ENCODE data around the gene DCAF8.

DCAF8 gene

GRCh38 chr1:160261893-160262794 is at the start of gene DCAF8:
Gene DCAF8, minus strand, starts transcription at chr1:160262549. Its CDS starts 18,541 bp downstream, at chr1:160244008.
- ChIA-PET POLR2A (interaction anchor here (0.6 to 1.0 kb wide), 3 partner anchors 8 to 1432 kb away, joined by 3 to 8 read pairs (median 3); no protein-coding TSS in a partner anchor), CTCF (interaction anchor here (1.0 to 6.9 kb wide), 6 partner anchors 9 to 161 kb away, joined by 3 to 56 read pairs (median 4); no protein-coding TSS in a partner anchor)
- no peak for TF ChIP-seq CTCF (IDR thresholded peaks at IDR 0.05; ENCODE audit: control extremely low read depth, extremely low read depth, low read depth, missing control alignments)
- DNase-seq (ENCODE audit: extremely low spot score) = peak; percentile 95

DNA sequence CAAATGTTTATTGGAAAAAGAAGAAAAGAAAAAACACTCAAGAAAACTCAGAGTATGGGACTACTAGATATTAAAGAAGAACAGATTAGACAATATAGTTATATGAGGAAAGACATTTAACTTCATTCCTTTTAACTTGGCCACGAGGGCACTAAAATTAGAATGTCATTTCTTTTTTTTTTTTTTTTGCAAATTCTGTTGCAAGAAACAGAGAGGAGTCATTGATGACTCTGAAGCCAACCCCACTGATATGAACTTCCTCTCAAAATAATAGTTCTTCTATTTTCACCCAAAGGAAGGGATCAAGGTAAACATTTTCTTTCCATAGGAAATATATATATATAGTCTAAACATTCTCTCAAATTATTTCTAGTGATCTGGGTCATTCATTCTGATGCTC is 47.2 kb upstream of the DCAF8 start:
- DNase-seq (ENCODE audit: extremely low spot score) = no peak
- CTCF ChIA-PET = no interaction called here
- TF ChIP-seq CTCF (IDR thresholded peaks at IDR 0.05; ENCODE audit: control extremely low read depth, extremely low read depth, low read depth, missing control alignments) = no peak
- POLR2A ChIA-PET = no interaction called here

GRCh38 chr1:160309185-160309557 is 46.8 kb upstream of the DCAF8 start:
- ChIA-PET CTCF (interaction anchor here (4.0 kb wide), 1 partner anchor 18 kb away, joined by 30 read pairs; no protein-coding TSS in a partner anchor), POLR2A (no interaction called here)
- DNase-seq (ENCODE audit: extremely low spot score) = no peak
- no peak for TF ChIP-seq CTCF (IDR thresholded peaks at IDR 0.05; ENCODE audit: control extremely low read depth, extremely low read depth, low read depth, missing control alignments)

DNA sequence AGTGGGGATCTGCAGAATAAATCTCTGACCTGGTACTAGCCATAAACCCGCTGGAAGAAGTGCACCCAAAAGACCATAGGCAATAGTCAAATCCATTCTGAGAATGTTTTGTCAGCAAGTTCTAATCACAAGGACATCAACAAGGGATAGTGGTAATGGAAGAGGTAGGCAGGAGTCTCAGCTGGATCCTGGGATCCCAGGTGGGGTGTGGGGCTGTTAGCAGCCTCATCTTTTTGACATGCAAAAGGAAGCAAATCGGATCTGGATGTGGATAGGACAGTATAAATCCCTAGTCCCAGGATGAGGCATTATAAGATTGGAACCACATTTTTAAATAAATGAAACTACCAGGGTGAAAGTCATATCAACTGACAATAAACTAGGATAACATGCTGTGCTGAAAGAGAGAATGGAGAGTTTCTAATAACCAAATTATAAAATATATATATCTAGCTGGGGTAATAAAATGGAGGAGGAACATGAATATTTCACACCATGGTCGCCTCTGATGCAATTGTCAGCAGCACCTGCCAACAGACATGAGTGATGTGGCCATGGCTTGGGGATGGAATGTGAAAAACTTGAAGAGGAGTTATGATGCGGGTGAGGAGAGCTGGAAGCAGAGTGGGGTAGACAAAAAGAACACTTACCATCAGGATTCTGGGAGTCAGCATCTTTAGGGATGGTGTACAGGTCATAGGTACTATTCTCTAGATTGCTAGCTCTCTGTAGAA is 46.3 kb upstream of the DCAF8 start:
- CTCF ChIA-PET = interaction anchor here (1.6 to 4.0 kb wide), 2 partner anchors 17 to 24 kb away, joined by 3 to 30 read pairs; partner anchors contain the start of gene PEX19
- DNase-seq (ENCODE audit: extremely low spot score) = no peak
- TF ChIP-seq CTCF (IDR thresholded peaks at IDR 0.05; ENCODE audit: control extremely low read depth, extremely low read depth, low read depth, missing control alignments) = no peak
- POLR2A ChIA-PET = interaction anchor here (1.0 kb wide), 1 partner anchor 10 kb away, joined by 4 read pairs; no protein-coding TSS in a partner anchor

- POLR2A ChIA-PET = interaction anchor here (0.7 to 1.0 kb wide), 2 partner anchors 9 to 74 kb away, joined by 3 to 4 read pairs; no protein-coding TSS in a partner anchor
- no peak for DNase-seq (ENCODE audit: extremely low spot score)
- CTCF ChIA-PET = interaction anchor here (0.9 to 4.0 kb wide), 3 partner anchors 16 to 23 kb away, joined by 3 to 30 read pairs (median 3); partner anchors contain the start of gene PEX19
- no peak for TF ChIP-seq CTCF (IDR thresholded peaks at IDR 0.05; ENCODE audit: control extremely low read depth, extremely low read depth, low read depth, missing control alignments)
These were observed 44.9 kb upstream of the DCAF8 start for GRCh38 chr1:160307118-160307791.

GRCh38 chr1:160300173-160300572 is 37.8 kb upstream of the DCAF8 start:
- DNase-seq (ENCODE audit: extremely low spot score) = no peak
- ChIA-PET CTCF (interaction anchor here (0.8 to 4.9 kb wide), 3 partner anchors 9 to 48 kb away, joined by 3 to 65 read pairs (median 3); no protein-coding TSS in a partner anchor), POLR2A (no interaction called here)
- TF ChIP-seq CTCF (IDR thresholded peaks at IDR 0.05; ENCODE audit: control extremely low read depth, extremely low read depth, low read depth, missing control alignments) = no peak
